A549 (cell line): ENCODE data around the gene SOX6. TPM values are rescaled to one million over a fixed set of nuclear protein-coding genes. Genes with fewer than 3 reads are reported as not detected.

ENCODE experiments used
- ATAC-seq, 2 experiments: fragments of 200-7000 bp in 1 of 2; fragments of >200 bp in 1 of 2; cut with Nextera tagmentation in 1 of 2; cut with Tn5 transposase in 1 of 2; 3 replicates each; pipeline versions ENCODE4 v1.8.0 to v1.9.1; 2018 to 2020; ENCODE audit warnings: mild to moderate bottlenecking in 1 of 2, moderate library complexity in 1 of 2
- CTCF ChIA-PET: fragments of 300-600 bp; sonication (Branson Sonifier 250); formaldehyde crosslinking; extraction: SDS; loops from one replicate; lab custom pipeline; 2021; ENCODE audit warnings: antibody characterized with exemption, inconsistent platforms; lab: Yijun Ruan, JAX
- POLR2A ChIA-PET: fragments of 350-600 bp; formaldehyde crosslinking; extraction: SDS; loops from one replicate; lab custom pipeline; 2021; ENCODE audit warnings: antibody characterized with exemption, inconsistent platforms; lab: Yijun Ruan, JAX
- DNase-seq, 2 experiments: peaks; one replicate each; pipeline versions ENCODE4 v3.0.0 to v3.0.0-alpha.2; 2011 to 2016; ENCODE audit warnings: low read depth in 1 of 2, low spot score in 1 of 2
- FAIRE-seq: peaks from 2 replicates; lab custom pipeline; 2011; peaks lifted over from hg19 to GRCh38; lab: Jason Lieb, UNC
- H3K27ac ChIP-seq, 2 experiments: fragments of >200 bp; sonication (Bioruptor Twin); formaldehyde crosslinking; 3 replicates each; pipeline ENCODE4 v1.5.1; 2016 to 2017
- H3K4me1 ChIP-seq: fragments of >200 bp; sonication (Bioruptor Twin); formaldehyde crosslinking; 3 replicates; pipeline ENCODE4 v1.6.1; 2016
- H3K4me2 ChIP-seq: fragments of >200 bp; sonication (Bioruptor Twin); formaldehyde crosslinking; 3 replicates; pipeline ENCODE4 v1.6.1; 2016
- H3K4me3 ChIP-seq: fragments of >200 bp; sonication (Bioruptor Twin); formaldehyde crosslinking; 3 replicates; pipeline ENCODE4 v1.5.1; 2016
- H3K9me3 ChIP-seq: fragments of >200 bp; sonication (Bioruptor Twin); formaldehyde crosslinking; 3 replicates; pipeline ENCODE4 v1.6.1; 2016
- ATOH8 ChIP-seq: fragments of 250-450 bp; sonication (Bioruptor Pico); IDR thresholded peaks from 2 replicates; pipeline ENCODE4 v1.5.0; 2020; ENCODE audit warnings: low read depth, mild to moderate bottlenecking, moderate library complexity
- BCL3 ChIP-seq: fragments of >200 bp; sonication (Bioruptor Twin); formaldehyde crosslinking; IDR thresholded peaks from 3 replicates; pipeline ENCODE4 v1.6.1; 2016
- E2F6 ChIP-seq: IDR thresholded peaks from 2 replicates; pipeline ENCODE4 v1.6.1; 2012; ENCODE audit warnings: low read depth, borderline replicate concordance
- EHMT2 ChIP-seq: fragments of 200-600 bp; sonication (generic); IDR thresholded peaks from 2 replicates; pipeline ENCODE4 v1.6.1; 2016; ENCODE audit warnings: antibody characterized with exemption, low read depth, mild to moderate bottlenecking, moderate library complexity
- FOSB ChIP-seq: fragments of 250-450 bp; sonication (Bioruptor Pico); IDR thresholded peaks from 2 replicates; pipeline ENCODE4 v1.5.0; 2020; ENCODE audit warnings: mild to moderate bottlenecking, moderate library complexity
- FOSL2 ChIP-seq, 2 experiments: fragments of 450-650 bp in 1 of 2; fragments of >200 bp in 1 of 2; sonication (Bioruptor Twin) in 1 of 2; formaldehyde crosslinking; IDR thresholded peaks; 2 replicates each; pipeline versions ENCODE4 v1.5.0 to v1.6.1; 2016 to 2020; ENCODE audit warnings: mild to moderate bottlenecking in 1 of 2, moderate library complexity in 1 of 2
- FOXS1 ChIP-seq: fragments of 250-450 bp; sonication (Bioruptor Pico); IDR thresholded peaks from 2 replicates; pipeline ENCODE4 v1.5.0; 2020; ENCODE audit warnings: mild to moderate bottlenecking, moderate library complexity
- HES2 ChIP-seq: fragments of >200 bp; sonication (Bioruptor Twin); formaldehyde crosslinking; IDR thresholded peaks from 2 replicates; pipeline ENCODE4 v1.6.1; 2016
- HOXB13 ChIP-seq: fragments of 250-450 bp; sonication (Bioruptor Pico); IDR thresholded peaks from 2 replicates; pipeline ENCODE4 v1.5.0; 2020; ENCODE audit warnings: low read depth, mild to moderate bottlenecking, moderate library complexity
- NR3C1 ChIP-seq: fragments of >200 bp; sonication (Bioruptor Twin); formaldehyde crosslinking; IDR thresholded peaks from 3 replicates; pipeline ENCODE4 v1.6.1; 2017
- PBX3 ChIP-seq: IDR thresholded peaks from 2 replicates; pipeline ENCODE4 v1.6.1; 2012
- PHF8 ChIP-seq: fragments of 200-600 bp; sonication (generic); IDR thresholded peaks from 2 replicates; pipeline ENCODE4 v1.6.1; 2016; ENCODE audit warnings: low read depth, mild to moderate bottlenecking, antibody characterized with exemption, moderate library complexity, borderline replicate concordance
- REST ChIP-seq: fragments of 200-600 bp; sonication (generic); IDR thresholded peaks from 2 replicates; pipeline ENCODE4 v1.6.1; 2016; ENCODE audit warnings: antibody characterized with exemption, mild to moderate bottlenecking, moderate library complexity
- SMC3 ChIP-seq: fragments of >200 bp; sonication (Bioruptor Twin); formaldehyde crosslinking; IDR thresholded peaks from 3 replicates; pipeline ENCODE4 v1.6.1; 2018; ENCODE audit warnings: inconsistent platforms
- USF2 ChIP-seq: fragments of 450-650 bp; IDR thresholded peaks from 2 replicates; pipeline ENCODE4 v1.6.1; 2014; ENCODE audit warnings: antibody characterized with exemption
- ZNF302 ChIP-seq: fragments of 250-450 bp; sonication (Bioruptor Pico); IDR thresholded peaks from 2 replicates; pipeline ENCODE4 v1.9.0; 2021; ENCODE audit warnings: inconsistent platforms, mild to moderate bottlenecking, moderate library complexity
- ZSCAN20 ChIP-seq: fragments of 250-450 bp; sonication (Bioruptor Pico); IDR thresholded peaks from 2 replicates; pipeline ENCODE4 v1.8.0; 2022; ENCODE audit warnings: mild to moderate bottlenecking, moderate library complexity
- whole genome bisulfite sequencing: methylation state at CpG from one replicate; pipeline ENCODE4 v1.1.6; 2017; ENCODE audit errors: missing lambda C conversion rate; 5-methylcytosine and 5-hydroxymethylcytosine counted together
- polyA plus RNA-seq, 4 experiments: library from polyadenylated mRNA; depleted of rRNA in 3 of 4; stranded (reverse); fragments of >200 nt; fragmentation: RNase III in 1 of 4; extraction: RNeasy Plus Mini Kit Qiagen cat#74134 plus additional on column Dnase treatment in 1 of 4; gene quantifications; 2 replicates in 3 of 4; 3 replicates in 1 of 4; pipeline ENCODE4 v1.2.3, GENCODE V29; 2011 to 2017

SOX6 gene
- polyA plus RNA-seq, 2 of the 4 experiments (the other 2 are of a cell fraction), result 0.18 TPM; not detected in 1

GRCh38 chr11:15927196-15927863 lies 429.0 kb downstream of the SOX6 start:
- TF ChIP-seq FOSB (CRISPR knock-in tag) (no peak), FOXS1 (no peak), BCL3 (no peak), E2F6 (no peak), PBX3 (no peak), EHMT2 (no peak), FOSL2 (IDR thresholded peaks at IDR 0.05) (no peak), FOSL2 (CRISPR knock-in tag; IDR thresholded peaks at IDR 0.05) (no peak), ZSCAN20 (CRISPR knock-in tag) (no peak), ATOH8 (CRISPR knock-in tag) (no peak), PHF8 (no peak), HOXB13 (no peak), ZNF302 (CRISPR knock-in tag) (no peak), USF2 (no peak), NR3C1 (no peak), REST (no peak), SMC3 (no peak), HES2 (no peak)
- ATAC-seq (no peak), DNase-seq (no peak), FAIRE-seq (no peak)
- Histone ChIP-seq H3K9me3 (no peaks in the 10 kb centered on the region), H3K4me2 (no peak overlapping the region), H3K4me1 (no peaks in the 10 kb centered on the region), H3K27ac (no peak overlapping the region), H3K4me3 (no peak overlapping the region)
- WGBS, result 39% methylated on average over 5 of the region's 5 CpGs
- POLR2A ChIA-PET, result no interaction called here
- CTCF ChIA-PET, result interaction anchor here (1.2 kb wide), 1 partner anchor 29 kb away, joined by 3 read pairs; no protein-coding TSS in a partner anchor
